Cardiac muscle cell (in vitro differentiated cells and primary cell): ENCODE results near the gene DOP1B. TPM values are rescaled to one million over a fixed set of nuclear protein-coding genes. Genes with fewer than 3 reads are reported as not detected.

Experiments used
- DNase-seq, 2 donors: peaks; one replicate each; pipeline versions ENCODE4 v3.0.0 to v3.0.0-alpha.2; 2010 to 2017; ENCODE audit warnings: low read depth in 1 of 2, low spot score in 1 of 2
- H3K27ac ChIP-seq: fragments of 200-600 bp; sonication (generic); 2 replicates; pipeline ENCODE4 v1.5.1; 2016
- H3K27me3 ChIP-seq: fragments of 200-600 bp; sonication (generic); 2 replicates; pipeline ENCODE4 v1.6.0; 2016; ENCODE audit warnings: control low read depth
- H3K36me3 ChIP-seq: fragments of 200-600 bp; sonication (generic); 2 replicates; pipeline ENCODE4 v1.5.1; 2016; ENCODE audit warnings: control low read depth
- H3K4me1 ChIP-seq: fragments of 200-600 bp; sonication (generic); 2 replicates; pipeline ENCODE4 v1.8.1; 2017; ENCODE audit warnings: low read depth, mild to moderate bottlenecking, mixed run types
- H3K4me3 ChIP-seq: fragments of 200-600 bp; sonication (generic); 2 replicates; pipeline ENCODE4 v1.5.1; 2016; ENCODE audit warnings: mild to moderate bottlenecking
- H3K9me3 ChIP-seq: fragments of 200-600 bp; sonication (generic); 2 replicates; pipeline ENCODE4 v1.5.1; 2017; ENCODE audit warnings: low read depth, mild to moderate bottlenecking, control low read depth
- CTCF ChIP-seq: IDR thresholded peaks from 2 replicates; pipeline ENCODE4 v1.5.1; 2012; ENCODE audit warnings: low read depth, mild to moderate bottlenecking, low read length
- polyA plus RNA-seq: library from polyadenylated mRNA; unstranded; fragments of >200 nt; fragmentation: Nextera tagmentation; extraction: Ambion mirVana; gene quantifications from 2 replicates; pipeline ENCODE4 v1.2.1, GENCODE V29; 2016
- total RNA-seq: library from RNA; depleted of rRNA; stranded (reverse); fragments of >200 nt; gene quantifications from 2 replicates; pipeline ENCODE4 v1.2.3, GENCODE V29; 2016

DOP1B gene
- total and polyA plus RNA-seq, 2 experiments from 2014 or later: 3.3 to 6.9 TPM

- Histone ChIP-seq H3K4me3 (no peak overlapping the region), H3K27ac (no peak overlapping the region), H3K9me3 (no peaks in the 10 kb centered on the region), H3K4me1 (no peaks in the 10 kb centered on the region), H3K27me3 (no peaks in the 10 kb centered on the region), H3K36me3 (no peaks in the 10 kb centered on the region)
- no peak for DNase-seq
- no peak for TF ChIP-seq CTCF
These were observed 21.7 kb downstream of the DOP1B start for GRCh38 chr21:36178349-36178748.

GRCh38 chr21:36179145-36179544 is 22.5 kb downstream of the DOP1B start:
- no peaks in the 10 kb centered on the region for H3K4me1 ChIP-seq
- H3K36me3 ChIP-seq: no peaks in the 10 kb centered on the region
- no peak for DNase-seq
- no peak overlapping the region for H3K4me3 ChIP-seq
- H3K9me3 ChIP-seq: no peaks in the 10 kb centered on the region
- TF ChIP-seq CTCF: no peak
- H3K27ac ChIP-seq: no peak overlapping the region
- H3K27me3 ChIP-seq: no peaks in the 10 kb centered on the region

- H3K27me3 ChIP-seq: no peaks in the 10 kb centered on the region
- DNase-seq: no peak
- no peak for TF ChIP-seq CTCF
These were observed 24.3 kb downstream of the DOP1B start for GRCh38 chr21:36180963-36181362.

GRCh38 chr21:36183144-36183795 is 26.6 kb downstream of the DOP1B start:
- no peaks in the 10 kb centered on the region for H3K36me3 ChIP-seq
- no peaks in the 10 kb centered on the region for H3K4me1 ChIP-seq
- no peaks in the 10 kb centered on the region for H3K9me3 ChIP-seq
- DNase-seq: peak in 1 of 2 donors; percentile 11
- no peak overlapping the region for H3K4me3 ChIP-seq
- H3K27ac ChIP-seq: no peak overlapping the region
- TF ChIP-seq CTCF: no peak
- no peaks in the 10 kb centered on the region for H3K27me3 ChIP-seq

More at GRCh38 chr21:36180963-36181362, 24.3 kb downstream of the DOP1B start:
- Histone ChIP-seq H3K4me3 (no peak overlapping the region), H3K36me3 (no peaks in the 10 kb centered on the region), H3K27ac (no peak overlapping the region), H3K9me3 (no peaks in the 10 kb centered on the region), H3K4me1 (no peaks in the 10 kb centered on the region)

GRCh38 chr21:36184545-36184944 is 27.9 kb downstream of the DOP1B start:
- H3K27ac ChIP-seq: no peak overlapping the region
- no peak overlapping the region for H3K4me3 ChIP-seq
- no peaks in the 10 kb centered on the region for H3K27me3 ChIP-seq
- no peaks in the 10 kb centered on the region for H3K4me1 ChIP-seq
- no peaks in the 10 kb centered on the region for H3K36me3 ChIP-seq
- no peak for TF ChIP-seq CTCF
- no peaks in the 10 kb centered on the region for H3K9me3 ChIP-seq
- no peak for DNase-seq
